ENCODE data around the gene CAST.
"Not testable (repeated sequence)": the region's sequence is repeated elsewhere in the genome, so short reads cannot be mapped to it uniquely, and the experiment has no call there.

CAST gene

GRCh38 chr5:96615223-96615622 is 47.0 kb upstream of the CAST start:
- Histone ChIP-seq H3K27ac (ENCODE audit: extremely low read depth, low read depth, low read length) (no peak overlapping the region), H3K9me3 (ENCODE audit: control insufficient read depth, insufficient read depth, low read depth, low read length) (no peaks in the 10 kb centered on the region), H3K4me3 (ENCODE audit: low read depth, low read length) (no peak overlapping the region), H3K36me3 (ENCODE audit: control insufficient read depth in 2 of 2, insufficient read depth in 1 of 2, low read length in 2 of 2) (no peaks in the 10 kb centered on the region), H3K4me1 (ENCODE audit: control insufficient read depth, insufficient read depth, low read length) (no peaks in the 10 kb centered on the region)
- no peak for TF ChIP-seq ZNF561 (tag by site-specific recombination; IDR thresholded peaks at IDR 0.05; ENCODE audit: borderline replicate concordance)
- ChIA-PET CTCF (interaction anchor here (0.9 to 9.8 kb wide), 16 partner anchors 10 to 753 kb away, joined by 3 to 110 read pairs (median 6); partner anchors contain the start of genes CAST and LIX1), POLR2A (no interaction called here)

GRCh38 chr5:96616801-96617200 is 45.4 kb upstream of the CAST start:
- ChIA-PET CTCF (interaction anchor here (0.8 to 9.8 kb wide), 4 partner anchors 69 to 546 kb away, joined by 4 to 110 read pairs (median 33); no protein-coding TSS in a partner anchor), POLR2A (no interaction called here)
- TF ChIP-seq CTCF (tag by site-specific recombination; IDR thresholded peaks at IDR 0.05) (no peak), SCRT1 (tag by site-specific recombination; IDR thresholded peaks at IDR 0.05; ENCODE audit: borderline replicate concordance) (no peak), ZNF19 (tag by site-specific recombination; IDR thresholded peaks at IDR 0.05; ENCODE audit: low read depth) (no peak), ZSCAN23 (tag by site-specific recombination; IDR thresholded peaks at IDR 0.05) (no peak), ZBTB7A (tag by site-specific recombination; IDR thresholded peaks at IDR 0.05; ENCODE audit: low read depth) (no peak), GLI2 (tag by site-specific recombination; IDR thresholded peaks at IDR 0.05; ENCODE audit: borderline replicate concordance, low read depth) (no peak), ZNF350 (tag by site-specific recombination; IDR thresholded peaks at IDR 0.05) (no peak), WT1 (tag by site-specific recombination; IDR thresholded peaks at IDR 0.05) (no peak), FEZF1 (tag by site-specific recombination; IDR thresholded peaks at IDR 0.05) (no peak), EGR2 (tag by site-specific recombination; IDR thresholded peaks at IDR 0.05; ENCODE audit: low read depth) (no peak), ZNF501 (tag by site-specific recombination; IDR thresholded peaks at IDR 0.05) (no peak), ZFP41 (tag by site-specific recombination; IDR thresholded peaks at IDR 0.05; ENCODE audit: borderline replicate concordance) (no peak), ZNF555 (tag by site-specific recombination; conservative IDR thresholded peaks at IDR 0.05) (no peak), KLF1 (tag by site-specific recombination; IDR thresholded peaks at IDR 0.05) (no peak), ZBTB17 (tag by site-specific recombination; IDR thresholded peaks at IDR 0.05) (no peak), ZFP37 (tag by site-specific recombination; IDR thresholded peaks at IDR 0.05) (no peak), ZNF248 (tag by site-specific recombination; IDR thresholded peaks at IDR 0.05) (no peak)
- Histone ChIP-seq H3K27ac (ENCODE audit: extremely low read depth, low read depth, low read length) (no peak overlapping the region), H3K4me1 (ENCODE audit: control insufficient read depth, insufficient read depth, low read length) (no peaks in the 10 kb centered on the region), H3K36me3 (ENCODE audit: control insufficient read depth in 2 of 2, insufficient read depth in 1 of 2, low read length in 2 of 2) (no peaks in the 10 kb centered on the region), H3K4me3 (ENCODE audit: low read depth, low read length) (no peak overlapping the region), H3K9me3 (ENCODE audit: control insufficient read depth, insufficient read depth, low read depth, low read length) (no peaks in the 10 kb centered on the region)

GRCh38 chr5:96618311-96619016 is 43.7 kb upstream of the CAST start:
- H3K4me3 ChIP-seq (ENCODE audit: low read depth, low read length); POLR2A ChIA-PET; H3K27ac ChIP-seq (ENCODE audit: extremely low read depth, low read depth, low read length); H3K36me3 ChIP-seq (ENCODE audit: control insufficient read depth in 2 of 2, insufficient read depth in 1 of 2, low read length in 2 of 2); H3K4me1 ChIP-seq (ENCODE audit: control insufficient read depth, insufficient read depth, low read length); H3K9me3 ChIP-seq (ENCODE audit: control insufficient read depth, insufficient read depth, low read depth, low read length): not testable (repeated sequence)
- CTCF ChIA-PET = interaction anchor here (0.8 to 9.8 kb wide), 4 partner anchors 34 to 544 kb away, joined by 3 to 110 read pairs (median 32); no protein-coding TSS in a partner anchor

Data from HEK293 (cell line).